NCI-H146 treated with DMSO at 0.1 percent for 48 hours (cell line): ENCODE measurements around the gene LRRC2.
"Not testable (repeated sequence)": the region's sequence is repeated elsewhere in the genome, so short reads cannot be mapped to it uniquely, and the experiment has no call there.

Source experiments
- DNase-seq: peaks from one replicate; lab custom pipeline; 2025; ENCODE audit not compliant: unreplicated experiment; lab: John Stamatoyannopoulos, UW

LRRC2 gene

GRCh38 chr3:46558184-46559043, 7.7 kb downstream of the LRRC2 start:
- peak; percentile 54 for DNase-seq

GRCh38 chr3:46557814-46558183, 8.3 kb downstream of the LRRC2 start:
- no peak for DNase-seq

DNA sequence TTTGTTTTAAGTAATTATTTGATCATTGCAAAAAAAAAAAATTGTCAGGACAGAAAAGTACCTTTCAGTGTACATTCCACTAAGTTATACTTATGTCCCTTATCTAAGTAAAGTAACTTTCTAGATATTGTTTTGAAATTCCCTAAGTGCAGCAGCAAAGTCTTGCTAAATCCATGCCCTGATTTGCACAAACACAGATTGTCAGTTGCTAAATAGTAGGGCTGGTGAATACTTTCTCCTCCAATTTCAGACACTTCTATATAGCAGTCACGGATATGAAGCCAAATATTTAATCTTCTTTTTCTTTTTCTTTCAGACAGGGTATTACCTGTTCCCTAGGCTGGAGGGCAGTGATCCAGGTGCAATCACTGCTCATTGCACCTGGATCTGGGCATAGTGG, 12.9 kb downstream of the LRRC2 start:
- DNase-seq, result no peak

DNA sequence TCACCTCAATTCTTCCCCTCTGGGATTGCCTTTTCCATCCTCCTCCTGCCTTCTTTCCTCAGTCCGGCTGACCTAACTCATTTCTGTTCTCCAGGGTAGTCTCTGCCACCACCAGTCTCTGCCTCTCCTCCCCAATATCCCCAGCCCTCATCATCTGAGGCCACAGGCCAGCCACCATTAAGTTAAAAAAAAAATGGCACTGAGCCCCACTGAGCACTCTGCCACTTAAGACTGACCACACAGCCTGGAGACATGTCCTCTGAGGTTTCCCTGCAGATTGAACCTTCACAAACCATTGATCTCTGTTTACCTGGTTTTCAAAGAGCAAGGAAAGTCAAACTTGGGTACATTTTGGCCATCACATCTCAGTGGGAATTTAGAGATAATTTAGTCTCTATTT, 13.6 kb downstream of the LRRC2 start:
- DNase-seq, result no peak

- no peak for DNase-seq
These were observed 14.5 kb downstream of the LRRC2 start for GRCh38 chr3:46551615-46552014.

DNA sequence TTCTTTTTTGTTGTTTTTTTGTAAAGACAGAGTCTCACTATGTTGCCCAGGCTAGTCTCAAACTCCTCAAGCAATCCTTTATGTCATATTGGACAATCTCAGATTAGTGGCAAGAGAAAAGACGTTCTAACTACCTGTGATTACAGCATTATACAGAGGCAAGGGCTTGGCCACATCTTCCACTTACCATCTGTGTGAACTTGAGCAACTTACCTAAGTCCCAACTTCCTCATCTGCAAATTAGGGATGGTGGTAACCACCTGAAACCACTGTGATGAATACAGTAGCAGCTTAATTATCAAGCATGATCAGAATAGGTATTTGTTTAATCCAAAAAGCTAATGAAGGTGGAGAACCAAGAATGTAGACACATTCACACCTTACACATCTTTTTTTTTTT, 16.1 kb downstream of the LRRC2 start:
- no peak for DNase-seq

DNA sequence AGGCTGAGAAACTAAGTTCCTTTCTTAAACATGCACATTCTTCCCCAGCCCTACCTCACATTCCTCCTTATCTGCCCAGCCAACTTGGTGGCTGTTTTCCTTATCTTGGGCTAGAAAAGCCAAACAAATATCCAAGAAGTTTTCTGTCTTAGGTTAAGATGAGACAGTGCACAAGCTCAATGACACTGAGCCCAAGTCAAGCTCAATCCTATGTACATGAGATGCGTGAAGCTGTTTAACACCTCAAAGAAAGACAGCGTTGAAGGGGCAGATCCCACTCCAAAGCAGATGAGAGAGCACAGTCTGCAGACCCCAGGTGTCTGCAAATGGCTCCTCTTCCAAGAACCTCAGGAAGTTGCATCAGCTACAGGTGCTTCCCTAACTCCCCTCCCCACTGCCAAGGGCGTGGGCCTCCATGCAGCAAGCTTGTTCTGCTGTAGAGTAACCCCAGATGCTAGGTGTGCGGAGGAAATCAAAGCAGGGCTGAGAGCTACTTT, 16.6 kb downstream of the LRRC2 start:
- DNase-seq, result no peak

GRCh38 chr3:46548611-46549010, 17.5 kb downstream of the LRRC2 start:
- not testable (repeated sequence) for DNase-seq

DNA sequence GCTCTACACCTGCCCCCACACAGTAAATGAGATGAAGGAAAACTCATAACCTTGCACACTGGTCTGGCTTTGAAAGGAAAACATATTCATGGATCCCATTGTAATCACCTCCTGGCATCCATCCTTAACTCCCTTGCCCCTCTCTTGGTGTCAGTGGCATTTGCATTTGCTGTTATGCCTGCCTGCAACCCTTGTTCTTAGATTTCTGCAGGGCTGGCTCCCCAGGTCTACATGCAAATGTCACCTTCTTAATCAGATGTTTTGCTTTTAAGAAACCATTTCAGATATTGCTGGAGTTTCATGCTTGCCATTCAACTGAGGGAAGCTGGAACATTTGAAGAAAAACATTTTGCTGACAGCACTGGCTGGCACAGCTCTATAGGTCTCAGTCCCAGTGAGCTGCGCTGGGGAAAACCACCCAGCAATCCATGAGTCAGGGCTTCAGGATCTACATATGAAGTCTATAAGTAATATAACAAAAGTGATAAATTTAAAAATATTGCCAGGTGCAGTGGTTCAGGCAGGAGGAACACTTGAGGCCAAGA, 19.1 kb downstream of the LRRC2 start:
- DNase-seq, result no peak

DNA sequence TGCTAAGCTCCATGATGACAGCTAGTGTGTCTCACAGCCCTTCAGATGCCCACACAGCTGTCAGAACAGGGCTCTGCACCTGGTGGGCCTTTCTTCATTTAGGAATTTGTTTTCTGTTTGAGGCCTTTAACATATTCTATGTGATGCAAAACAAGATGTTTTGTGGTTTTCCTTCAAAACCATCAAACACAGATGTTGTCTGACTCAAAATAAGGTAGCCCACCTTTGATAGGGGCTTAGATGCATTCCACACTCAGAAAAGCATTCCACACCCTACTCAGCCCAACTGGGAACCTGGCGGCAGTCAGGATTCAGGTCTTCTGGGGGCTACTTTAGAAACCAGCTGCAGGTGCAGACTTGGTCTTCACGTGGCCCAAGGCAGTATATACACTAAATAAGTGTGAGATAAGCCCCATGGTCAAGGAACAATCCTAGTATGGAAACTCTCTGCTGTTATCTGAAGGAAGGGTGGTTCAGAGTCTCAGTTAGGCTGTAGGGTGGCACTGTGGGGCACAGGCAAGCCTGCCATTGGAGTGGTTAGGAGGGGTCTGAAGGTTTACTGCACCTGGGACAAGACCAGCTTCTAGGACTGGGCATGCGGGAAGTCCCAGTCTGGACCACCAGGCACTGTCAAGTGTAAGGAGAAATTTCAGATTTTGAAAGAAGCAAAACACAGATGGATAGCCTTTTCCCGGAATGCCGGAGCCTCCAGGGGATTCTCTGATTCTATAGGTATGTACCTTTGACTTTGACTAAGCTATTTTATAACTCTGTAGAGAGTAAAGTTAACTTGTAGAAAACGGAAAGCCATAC, 20.1 kb downstream of the LRRC2 start:
- no peak for DNase-seq

- no peak for DNase-seq
These were observed 21.2 kb downstream of the LRRC2 start for GRCh38 chr3:46544771-46545503.

DNA sequence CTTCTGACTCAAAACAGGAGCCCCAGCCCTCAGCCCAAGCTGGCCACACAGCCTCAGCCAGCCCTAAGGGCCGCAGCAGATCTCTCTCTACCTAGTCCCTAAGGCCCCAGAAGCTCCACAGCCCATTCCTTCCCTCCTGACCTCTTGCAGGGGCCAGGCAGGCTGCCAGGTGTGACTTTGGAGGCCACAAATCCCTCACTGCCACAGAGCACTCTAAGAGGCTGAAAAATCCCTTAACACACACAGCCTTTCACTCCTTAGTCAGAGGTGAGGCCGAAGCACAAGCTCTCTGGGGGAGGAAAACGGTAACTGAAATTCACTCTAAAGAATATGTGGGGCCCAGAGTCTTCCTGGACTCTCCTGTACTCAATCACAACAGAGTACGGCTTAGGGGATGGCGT, 23.3 kb downstream of the LRRC2 start:
- DNase-seq, result no peak

DNA sequence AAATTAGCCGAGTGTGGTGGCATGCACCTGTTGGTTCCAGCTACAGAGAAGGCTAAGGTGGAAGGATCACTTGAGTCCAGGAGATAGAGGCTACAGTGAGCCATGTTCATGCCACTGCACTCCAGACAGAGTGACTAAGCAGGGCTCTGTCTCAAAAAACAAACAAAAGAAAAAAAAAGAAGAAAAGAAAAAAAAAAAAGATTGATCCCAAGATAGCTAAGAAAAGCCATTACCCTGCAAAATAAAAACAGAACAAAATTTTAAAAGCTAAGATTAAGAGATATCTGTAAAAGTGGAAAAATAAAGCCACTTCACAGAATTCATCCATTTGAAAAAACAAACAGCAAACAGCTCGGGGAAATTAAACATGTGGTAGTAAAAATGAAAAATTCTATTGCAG, 23.8 kb downstream of the LRRC2 start:
- DNase-seq, result no peak

- DNase-seq, result no peak
These were observed 24.3 kb downstream of the LRRC2 start for GRCh38 chr3:46541835-46542234.

DNA sequence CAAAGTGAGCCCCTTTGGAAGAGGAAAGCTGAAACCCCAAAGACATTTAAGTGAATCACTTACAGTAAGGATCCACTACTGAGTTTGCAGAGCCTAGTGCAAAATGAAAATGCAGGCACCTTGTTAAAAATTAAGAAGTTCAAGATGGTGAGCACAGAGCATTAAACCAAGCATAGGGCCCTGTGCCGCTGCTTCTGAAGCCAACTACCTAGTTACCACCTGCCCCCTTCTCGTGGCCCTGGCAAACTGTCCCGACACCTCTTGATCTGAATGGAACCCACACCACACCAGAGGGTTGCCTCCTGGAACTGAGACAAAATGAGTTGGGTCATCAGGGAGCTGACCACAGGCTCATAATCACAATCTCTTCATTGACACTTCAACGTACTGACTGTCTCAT, 25.6 kb downstream of the LRRC2 start:
- DNase-seq, result no peak

- no peak for DNase-seq
These were observed 26.6 kb downstream of the LRRC2 start for GRCh38 chr3:46539443-46540005.

DNA sequence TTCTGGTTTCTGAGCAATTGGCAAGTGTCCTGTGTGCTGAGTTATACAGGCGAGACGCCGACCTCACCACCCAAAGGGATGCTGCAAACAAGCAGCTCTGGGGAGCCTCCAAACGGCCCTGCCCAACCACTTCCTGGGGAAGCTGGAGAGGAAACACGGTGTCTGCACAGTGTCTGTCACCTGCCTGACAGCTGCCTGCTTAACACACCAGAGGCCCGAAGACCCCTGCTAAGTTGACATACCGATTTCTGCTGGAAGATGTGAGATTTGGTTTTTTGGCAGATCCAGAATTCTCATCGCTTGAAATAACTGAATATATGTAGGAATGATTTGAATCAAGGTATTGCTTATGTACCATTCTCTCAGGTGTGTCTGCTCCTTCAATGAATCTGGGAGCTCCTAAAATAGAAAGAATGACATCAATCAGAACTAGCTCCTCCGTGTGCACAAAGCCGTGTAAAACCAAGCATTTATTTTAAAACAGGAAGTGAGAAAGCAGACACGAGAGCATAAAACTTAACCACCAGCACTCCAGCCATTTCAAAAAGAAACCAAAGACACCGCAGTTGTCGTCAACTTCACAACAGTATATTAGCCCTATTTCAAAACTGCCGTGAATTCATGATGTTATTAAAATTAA, 27.2 kb downstream of the LRRC2 start:
- DNase-seq, result no peak

GRCh38 chr3:46538425-46538802, 27.7 kb downstream of the LRRC2 start:
- not testable (repeated sequence) for DNase-seq

GRCh38 chr3:46537779-46538178, 28.3 kb downstream of the LRRC2 start:
- no peak for DNase-seq

- DNase-seq, result no peak
These were observed 28.8 kb downstream of the LRRC2 start for GRCh38 chr3:46537316-46537715.
